ENCODE data around the gene GPR158.

The GPR158 gene

GRCh38 chr10:25392132-25392531 lies 217.3 kb downstream of the GPR158 start:
- TF ChIP-seq, protein P1, sequence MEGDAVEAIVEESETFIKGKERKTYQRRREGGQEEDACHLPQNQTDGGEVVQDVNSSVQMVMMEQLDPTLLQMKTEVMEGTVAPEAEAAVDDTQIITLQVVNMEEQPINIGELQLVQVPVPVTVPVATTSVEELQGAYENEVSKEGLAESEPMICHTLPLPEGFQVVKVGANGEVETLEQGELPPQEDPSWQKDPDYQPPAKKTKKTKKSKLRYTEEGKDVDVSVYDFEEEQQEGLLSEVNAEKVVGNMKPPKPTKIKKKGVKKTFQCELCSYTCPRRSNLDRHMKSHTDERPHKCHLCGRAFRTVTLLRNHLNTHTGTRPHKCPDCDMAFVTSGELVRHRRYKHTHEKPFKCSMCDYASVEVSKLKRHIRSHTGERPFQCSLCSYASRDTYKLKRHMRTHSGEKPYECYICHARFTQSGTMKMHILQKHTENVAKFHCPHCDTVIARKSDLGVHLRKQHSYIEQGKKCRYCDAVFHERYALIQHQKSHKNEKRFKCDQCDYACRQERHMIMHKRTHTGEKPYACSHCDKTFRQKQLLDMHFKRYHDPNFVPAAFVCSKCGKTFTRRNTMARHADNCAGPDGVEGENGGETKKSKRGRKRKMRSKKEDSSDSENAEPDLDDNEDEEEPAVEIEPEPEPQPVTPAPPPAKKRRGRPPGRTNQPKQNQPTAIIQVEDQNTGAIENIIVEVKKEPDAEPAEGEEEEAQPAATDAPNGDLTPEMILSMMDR (IDR thresholded peaks at IDR 0.05; ENCODE audit: low read depth, low read length): no peak
- H3K4me3 ChIP-seq (ENCODE audit: low read depth, low read length): no peak overlapping the region

GRCh38 chr10:25393621-25394020 lies 218.8 kb downstream of the GPR158 start:
- H3K4me3 ChIP-seq (ENCODE audit: low read depth, low read length): no peak overlapping the region
- TF ChIP-seq, protein P1 (IDR thresholded peaks at IDR 0.05; ENCODE audit: low read depth, low read length): no peak

- H3K4me3 ChIP-seq (ENCODE audit: low read depth, low read length): no peak overlapping the region
- TF ChIP-seq, protein P1 (IDR thresholded peaks at IDR 0.05; ENCODE audit: low read depth, low read length): no peak
Measured at GRCh38 chr10:25398680-25399079, 223.9 kb downstream of the GPR158 start.

GRCh38 chr10:25405871-25406270 lies 231.1 kb downstream of the GPR158 start:
- TF ChIP-seq, protein P1 (IDR thresholded peaks at IDR 0.05; ENCODE audit: low read depth, low read length): no peak
- no peak overlapping the region for H3K4me3 ChIP-seq (ENCODE audit: low read depth, low read length)

DNA sequence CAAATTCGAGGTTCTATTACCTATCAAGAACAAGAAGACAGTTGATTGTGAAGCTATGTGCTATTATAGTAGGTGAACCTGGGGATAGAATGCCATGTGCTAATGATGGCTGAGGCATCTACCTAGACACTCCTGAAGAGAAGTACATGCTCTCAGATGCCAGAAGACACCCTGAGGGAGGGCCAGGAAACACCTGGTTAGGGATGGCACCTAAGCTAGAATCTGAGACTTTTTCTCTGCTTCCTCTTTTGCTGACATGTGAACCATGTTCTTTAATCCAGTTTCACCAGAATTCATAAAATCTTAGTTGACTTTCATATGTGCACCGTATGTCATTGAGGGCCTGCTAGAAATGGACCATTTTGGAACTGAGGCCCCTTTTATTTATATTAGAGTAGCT lies 242.8 kb downstream of the GPR158 start:
- TF ChIP-seq, protein P1 (IDR thresholded peaks at IDR 0.05; ENCODE audit: low read depth, low read length): no peak
- no peak overlapping the region for H3K4me3 ChIP-seq (ENCODE audit: low read depth, low read length)

DNA sequence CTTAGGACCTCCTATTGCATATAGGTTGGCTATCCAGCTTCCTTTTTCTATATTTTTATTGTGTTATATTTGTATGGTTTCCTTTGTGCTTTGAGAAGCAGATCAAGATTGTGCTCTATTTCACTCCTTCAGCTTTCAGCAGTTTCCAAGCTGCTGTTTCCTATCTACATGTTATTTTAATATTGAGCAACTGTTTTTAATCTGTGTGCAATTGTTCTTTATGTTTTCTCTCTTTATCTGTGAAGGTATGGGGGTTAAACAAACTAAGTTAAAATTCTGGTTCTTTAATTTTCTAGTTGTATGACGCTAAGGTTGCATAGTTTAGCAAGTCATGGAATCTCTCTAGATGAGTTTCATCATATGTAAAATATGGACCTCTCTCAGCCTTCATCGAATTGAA lies 251.0 kb downstream of the GPR158 start:
- TF ChIP-seq, protein P1 (IDR thresholded peaks at IDR 0.05; ENCODE audit: low read depth, low read length): no peak
- H3K4me3 ChIP-seq (ENCODE audit: low read depth, low read length): no peak overlapping the region

GRCh38 chr10:25436431-25436830 lies 261.6 kb downstream of the GPR158 start:
- TF ChIP-seq, protein P1 (IDR thresholded peaks at IDR 0.05; ENCODE audit: low read depth, low read length): no peak
- no peak overlapping the region for H3K4me3 ChIP-seq (ENCODE audit: low read depth, low read length)
